Stimulated activated naive CD8-positive, alpha-beta T cell treated with anti-CD3 and anti-CD28 coated beads, Interleukin-15, Interleukin-2, amounts not matched to agents 100 U/mL and 50 U/mL, for 24 hours (primary cell): ENCODE results near the gene KRTAP5-10.
"Not testable (repeated sequence)": the region's sequence is repeated elsewhere in the genome, so short reads cannot be mapped to it uniquely, and the experiment has no call there.

Experiments
- ATAC-seq: fragments of 150-1000 bp; cut with Tn5 transposase; one replicate; pipeline ENCODE4 v1.10.0; 2021
- DNase-seq: peaks from one replicate; pipeline ENCODE4 v3.0.0; 2021

Gene KRTAP5-10

DNA sequence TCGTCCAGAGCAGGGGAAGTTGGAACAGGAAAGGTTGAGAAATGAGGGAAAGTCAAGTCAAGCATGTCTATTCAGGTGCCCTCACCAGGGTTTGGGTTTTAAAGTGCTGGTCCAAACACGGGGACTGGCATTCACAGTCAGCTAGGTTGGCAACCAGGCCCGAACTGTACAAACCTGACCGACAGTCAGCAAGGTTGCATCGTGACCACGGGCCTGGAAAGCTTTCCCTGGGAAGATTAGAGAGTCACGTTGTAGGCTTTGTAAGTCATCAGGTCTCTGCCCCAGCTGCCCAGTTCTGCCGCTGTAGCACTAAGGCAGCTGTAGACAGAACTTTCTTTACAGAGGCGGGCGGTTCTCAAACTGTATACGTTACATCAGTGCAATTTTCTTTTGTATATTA lies 7.4 kb downstream of the KRTAP5-10 start:
- DNase-seq (no peak), ATAC-seq (no peak)

DNA sequence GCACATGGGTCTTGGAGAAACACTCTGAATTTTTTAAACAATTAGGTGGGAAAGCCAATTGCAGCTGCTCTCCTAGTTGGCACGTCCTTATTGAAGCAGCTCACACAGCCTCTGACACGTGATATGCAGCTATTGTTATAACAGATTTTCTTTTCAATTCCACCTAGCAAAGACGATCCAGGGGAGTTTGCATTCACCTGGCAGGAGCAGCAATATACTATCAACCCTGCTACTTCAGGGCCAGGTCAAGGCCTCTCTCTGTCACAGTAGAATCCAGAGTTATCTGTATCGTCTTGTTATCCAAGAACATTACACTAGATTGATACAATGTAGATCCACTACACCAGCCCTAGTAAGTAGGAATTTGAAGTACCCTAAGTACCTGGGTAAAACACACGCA lies 9.1 kb downstream of the KRTAP5-10 start:
- DNase-seq (no peak), ATAC-seq (no peak)

- no peak for ATAC-seq
- no peak for DNase-seq
Observed at GRCh38 chr11:71575723-71576424, 10.5 kb downstream of the KRTAP5-10 start.

GRCh38 chr11:71576688-71577465 lies 11.5 kb downstream of the KRTAP5-10 start:
- ATAC-seq, DNase-seq: not testable (repeated sequence)

- DNase-seq (no peak), ATAC-seq (no peak)
Observed at GRCh38 chr11:71577469-71578004, 12.2 kb downstream of the KRTAP5-10 start.

DNA sequence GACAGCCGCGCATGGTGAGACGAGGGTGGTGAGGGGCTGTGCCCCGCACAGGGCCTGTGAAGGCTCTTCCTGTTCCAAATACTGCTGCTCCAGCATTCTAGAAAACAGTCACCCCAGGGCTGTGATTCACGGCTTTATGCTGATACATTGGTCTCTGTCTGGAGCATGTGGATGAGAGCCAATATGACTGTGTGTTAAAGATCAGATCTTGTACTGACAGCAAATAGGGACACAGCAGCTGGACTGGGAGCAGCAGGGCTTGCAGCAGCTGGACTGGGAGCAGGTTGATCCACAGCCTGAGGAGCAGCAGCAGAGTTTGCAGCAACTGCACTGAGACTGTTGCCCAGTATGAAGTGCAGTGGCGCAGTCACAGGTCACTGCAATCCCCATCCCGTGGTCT lies 14.2 kb downstream of the KRTAP5-10 start:
- not testable (repeated sequence) for ATAC-seq, DNase-seq

DNA sequence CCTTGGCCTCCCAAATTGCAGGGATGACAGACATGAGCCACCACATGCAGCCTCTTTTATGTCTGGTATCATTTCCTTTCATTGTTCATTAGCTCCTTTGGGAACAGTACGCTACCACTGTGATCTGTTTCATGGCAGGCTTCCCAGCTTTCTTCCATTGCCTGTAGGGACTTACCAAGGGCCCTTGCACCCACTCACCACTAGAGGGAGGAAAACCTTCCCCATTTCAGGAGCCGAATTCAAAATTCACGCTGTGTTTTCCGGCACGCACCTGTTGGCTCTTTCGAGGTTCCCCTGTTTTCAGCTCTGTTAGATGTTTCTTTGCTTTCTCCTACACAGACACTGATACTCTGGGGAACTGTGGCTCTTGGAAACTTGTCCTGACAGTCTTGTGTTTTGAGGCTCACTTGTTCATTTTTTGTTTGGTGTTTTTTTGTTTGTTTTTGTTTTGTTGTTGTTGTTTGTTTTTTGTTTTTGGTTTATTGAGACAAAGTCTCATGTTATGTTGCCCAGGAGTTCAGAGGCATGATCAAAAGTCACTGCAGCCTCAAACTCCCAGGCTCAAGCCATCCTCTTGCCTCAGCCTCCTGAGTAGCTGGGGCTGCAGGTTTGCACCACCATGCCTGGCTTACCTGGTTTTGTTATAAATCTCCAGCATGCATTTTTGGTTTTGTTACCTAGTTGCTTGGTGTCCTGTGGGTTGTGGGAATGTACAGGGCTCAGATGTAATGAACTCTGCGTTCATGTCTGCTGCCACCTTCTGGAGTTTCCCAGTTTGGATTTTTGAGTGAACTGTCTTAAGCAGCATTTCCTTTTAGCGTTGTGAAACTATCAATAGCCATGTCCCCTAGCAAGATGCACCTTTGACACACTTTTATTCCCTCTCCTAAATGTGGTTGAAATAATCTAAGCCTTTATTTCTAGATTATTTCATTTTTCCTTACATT lies 15.0 kb downstream of the KRTAP5-10 start:
- DNase-seq (peak; percentile 25), ATAC-seq (no peak)

DNA sequence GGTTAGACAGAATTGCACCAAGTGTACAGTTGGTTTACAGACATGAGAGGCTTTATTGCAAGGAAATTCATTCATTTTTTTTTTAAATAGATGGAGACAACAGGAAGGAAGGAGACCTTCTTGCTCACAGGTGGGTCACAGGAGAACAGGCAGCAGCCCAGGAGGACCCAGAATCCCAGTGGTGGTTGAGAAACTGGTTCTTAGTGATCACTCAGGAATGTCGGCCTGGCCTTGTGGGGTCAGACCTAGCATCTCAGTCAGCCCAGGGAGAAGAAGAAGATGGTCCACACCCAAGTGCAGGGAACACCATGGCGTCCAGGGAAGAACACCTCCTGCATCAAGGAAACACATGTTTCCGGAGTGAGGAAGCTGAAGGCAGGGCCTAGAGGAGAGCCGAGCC lies 16.5 kb downstream of the KRTAP5-10 start:
- DNase-seq (no peak), ATAC-seq (no peak)

- no peak for ATAC-seq
- no peak for DNase-seq
Observed at GRCh38 chr11:71582309-71582895, 17.0 kb downstream of the KRTAP5-10 start, which contains the start of gene KRTAP5-11. TSS of gene KRTAP5-11 (minus strand) at chr11:71582875. CDS start at chr11:71582837, 38 bp downstream.

DNA sequence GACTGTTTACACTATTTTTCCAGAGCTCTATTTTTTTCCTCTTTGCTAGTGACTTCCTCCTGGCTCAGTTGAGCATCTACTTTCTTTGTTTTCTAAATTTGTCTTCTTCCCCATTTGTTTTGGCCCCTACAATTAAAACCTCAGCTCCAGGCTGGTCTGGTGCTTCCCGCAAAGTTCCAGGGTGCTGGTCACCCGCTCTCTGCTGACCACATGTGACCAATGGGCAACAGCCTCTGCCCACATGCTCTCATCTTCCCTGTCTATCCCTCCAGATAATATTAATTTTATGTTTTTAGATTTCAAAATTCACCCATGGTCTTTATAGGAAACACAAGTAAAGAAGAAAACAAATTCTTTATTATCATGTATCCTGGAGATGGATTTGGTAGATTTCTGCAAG lies 17.6 kb downstream of the KRTAP5-10 start:
- not testable (repeated sequence) for DNase-seq

GRCh38 chr11:71585673-71586072 lies 20.3 kb downstream of the KRTAP5-10 start:
- ATAC-seq, DNase-seq: not testable (repeated sequence)

More for the DNA sequence above, 17.6 kb downstream of the KRTAP5-10 start:
- not testable (repeated sequence) for ATAC-seq

GRCh38 chr11:71588314-71588713 lies 23.0 kb downstream of the KRTAP5-10 start:
- not testable (repeated sequence) for DNase-seq, ATAC-seq

GRCh38 chr11:71588822-71589545 lies 23.6 kb downstream of the KRTAP5-10 start:
- ATAC-seq, result not testable (repeated sequence)

DNA sequence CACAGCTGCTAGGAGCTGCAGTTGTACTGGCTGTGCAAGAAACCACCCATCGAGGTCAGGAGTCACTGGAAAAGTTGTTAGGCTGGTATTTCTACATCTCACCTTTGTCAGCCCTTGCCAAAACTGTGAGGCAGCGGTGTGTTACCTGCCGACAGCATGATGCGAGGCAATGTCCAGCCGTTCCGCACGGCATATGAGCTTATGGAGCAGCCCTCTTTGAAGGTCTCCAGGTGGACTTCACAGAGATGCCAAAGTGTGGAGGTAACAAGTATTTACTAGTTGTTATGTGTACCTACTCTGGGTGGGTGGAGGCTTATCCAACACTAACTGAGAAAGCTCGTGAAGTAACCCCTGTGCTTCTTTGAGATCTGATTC lies 24.2 kb downstream of the KRTAP5-10 start:
- not testable (repeated sequence) for DNase-seq, ATAC-seq

More at GRCh38 chr11:71588822-71589545, 23.6 kb downstream of the KRTAP5-10 start:
- peak; percentile 71 for DNase-seq

- not testable (repeated sequence) for ATAC-seq, DNase-seq
Observed at GRCh38 chr11:71603221-71603620, 37.9 kb downstream of the KRTAP5-10 start.

DNA sequence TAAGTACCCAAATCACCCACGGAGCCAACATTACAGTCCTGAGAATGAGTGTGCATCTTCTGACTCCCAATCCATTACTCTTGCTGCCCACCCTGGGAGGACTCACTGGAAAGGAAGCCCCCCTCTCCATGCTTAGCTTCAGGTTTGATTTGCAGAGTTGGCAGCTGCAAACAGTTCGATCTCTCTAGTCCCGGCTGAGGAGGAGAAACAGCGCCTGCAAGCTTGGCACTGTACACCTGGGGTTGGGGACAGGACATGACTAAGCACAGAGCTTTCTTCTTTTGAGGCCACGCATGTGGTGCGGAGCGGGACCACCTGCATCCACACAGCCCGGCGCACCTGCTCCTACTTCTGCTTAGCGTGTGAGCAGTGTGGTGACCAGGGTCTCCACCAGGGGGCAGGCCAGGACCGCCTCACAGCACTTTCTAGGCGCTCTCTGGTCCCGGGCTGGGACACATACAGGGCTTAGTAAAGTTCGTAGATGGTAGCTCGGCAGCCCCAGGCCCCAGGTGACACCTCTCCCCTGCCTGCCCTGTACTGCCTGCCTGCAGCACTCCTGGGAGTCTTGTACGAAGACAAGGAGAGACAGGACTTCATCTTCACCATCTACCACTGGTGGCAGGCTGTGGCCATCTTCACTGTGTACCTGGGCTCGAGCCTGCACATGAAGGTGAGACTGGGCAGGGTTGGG lies 39.6 kb downstream of the KRTAP5-10 start:
- DNase-seq, ATAC-seq: not testable (repeated sequence)

- not testable (repeated sequence) for ATAC-seq, DNase-seq
Observed at GRCh38 chr11:71606853-71607519, 41.6 kb downstream of the KRTAP5-10 start.

GRCh38 chr11:71607520-71608216 lies 42.3 kb downstream of the KRTAP5-10 start:
- not testable (repeated sequence) for ATAC-seq, DNase-seq

DNA sequence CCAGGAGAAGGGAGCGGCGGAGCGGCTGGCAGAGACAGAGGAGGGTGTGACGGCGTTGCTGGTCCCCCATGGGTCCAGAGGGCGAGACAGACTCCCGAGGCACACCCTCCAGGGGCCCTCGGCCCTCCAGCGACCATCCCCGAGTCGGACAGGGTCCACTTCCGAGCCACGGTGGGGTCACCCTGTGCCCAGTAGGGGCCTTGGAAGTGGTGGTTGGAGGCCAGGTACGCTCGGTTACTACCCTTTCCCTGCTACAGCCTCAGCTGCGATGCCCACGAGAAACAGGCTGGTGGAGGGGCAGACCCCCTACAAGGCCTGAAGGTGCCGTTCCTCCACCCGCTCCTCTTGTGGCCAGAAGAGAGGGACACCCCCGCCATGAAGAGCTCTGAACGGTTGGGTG lies 42.9 kb downstream of the KRTAP5-10 start:
- not testable (repeated sequence) for DNase-seq, ATAC-seq
